Activated gamma-delta T cell (primary cell): ENCODE results near the gene RALGAPA2.
"Not testable (repeated sequence)": the region's sequence is repeated elsewhere in the genome, so short reads cannot be mapped to it uniquely, and the experiment has no call there.

ENCODE experiments used
- DNase-seq: peaks from one replicate; lab custom pipeline; 2025; lab: John Stamatoyannopoulos, UW

Gene RALGAPA2

GRCh38 chr20:20573797-20574196 lies 138.6 kb downstream of the RALGAPA2 start:
- DNase-seq, result no peak

- DNase-seq, result no peak
Observed at GRCh38 chr20:20571068-20571780, 141.2 kb downstream of the RALGAPA2 start.

GRCh38 chr20:20568604-20569205 lies 143.7 kb downstream of the RALGAPA2 start:
- DNase-seq, result no peak

- no peak for DNase-seq
Observed at GRCh38 chr20:20567712-20568111, 144.7 kb downstream of the RALGAPA2 start.

- no peak for DNase-seq
Observed at GRCh38 chr20:20566516-20566915, 145.9 kb downstream of the RALGAPA2 start.

GRCh38 chr20:20564279-20564678 lies 148.2 kb downstream of the RALGAPA2 start:
- no peak for DNase-seq

- DNase-seq, result no peak
Observed at GRCh38 chr20:20562507-20562906, 149.9 kb downstream of the RALGAPA2 start.

GRCh38 chr20:20561841-20562240 lies 150.6 kb downstream of the RALGAPA2 start:
- no peak for DNase-seq

- DNase-seq, result no peak
Observed at GRCh38 chr20:20561172-20561571, 151.3 kb downstream of the RALGAPA2 start.

- DNase-seq, result no peak
Observed at GRCh38 chr20:20557406-20557805, 155.0 kb downstream of the RALGAPA2 start.

- no peak for DNase-seq
Observed at GRCh38 chr20:20555838-20556237, 156.6 kb downstream of the RALGAPA2 start.

GRCh38 chr20:20554951-20555350 lies 157.5 kb downstream of the RALGAPA2 start:
- no peak for DNase-seq

- DNase-seq, result no peak
Observed at GRCh38 chr20:20553541-20553940, 158.9 kb downstream of the RALGAPA2 start.

- DNase-seq, result no peak
Observed at GRCh38 chr20:20552076-20552475, 160.4 kb downstream of the RALGAPA2 start.

- no peak for DNase-seq
Observed at GRCh38 chr20:20551409-20551808, 161.0 kb downstream of the RALGAPA2 start.

GRCh38 chr20:20549704-20550103 lies 162.7 kb downstream of the RALGAPA2 start:
- no peak for DNase-seq

- DNase-seq, result no peak
Observed at GRCh38 chr20:20549267-20549612, 163.2 kb downstream of the RALGAPA2 start.

- no peak for DNase-seq
Observed at GRCh38 chr20:20548527-20549266, 163.7 kb downstream of the RALGAPA2 start.

GRCh38 chr20:20547876-20548266 lies 164.6 kb downstream of the RALGAPA2 start:
- no peak for DNase-seq

- no peak for DNase-seq
Observed at GRCh38 chr20:20547221-20547875, 165.1 kb downstream of the RALGAPA2 start.

GRCh38 chr20:20546402-20546801 lies 166.0 kb downstream of the RALGAPA2 start:
- DNase-seq, result no peak

- DNase-seq, result not testable (repeated sequence)
Observed at GRCh38 chr20:20543348-20543747, 169.1 kb downstream of the RALGAPA2 start.
